Endothelial cell of umbilical vein (primary cell): Measurements from ENCODE around the gene ARHGEF11. TPM values are rescaled to one million over a fixed set of nuclear protein-coding genes. Genes with fewer than 3 reads are reported as not detected.

ENCODE experiments used
- BruUV-seq: library from RNA; stranded (reverse); fragments of 400-500 nt; replicated peaks from 2 replicates; lab custom pipeline; 2021; lab: Mats Ljungman, UMichigan
- CTCF ChIA-PET: fragments of 300-600, 350-600 bp; sonication (Branson Sonifier 250); formaldehyde crosslinking; loops from one replicate; lab custom pipeline; 2021; ENCODE audit warnings: antibody characterized with exemption, inconsistent platforms; lab: Charles Lee
- POLR2A ChIA-PET: fragments of 300-600, 350-600 bp; sonication (Branson Sonifier 250); formaldehyde crosslinking; loops from one replicate; lab custom pipeline; 2021; ENCODE audit warnings: antibody characterized with exemption, inconsistent platforms; lab: Charles Lee
- DNase-seq: peaks from one replicate; pipeline ENCODE4 v3.0.0-alpha.2; 2011; ENCODE audit warnings: low read depth, low spot score
- FAIRE-seq: peaks from 2 replicates; lab custom pipeline; 2011; peaks lifted over from hg19 to GRCh38; lab: Jason Lieb, UNC
- H2AFZ ChIP-seq: 2 replicates; pipeline ENCODE4 v1.6.0; 2012; ENCODE audit warnings: low read depth, low read length, control low read depth, inconsistent platforms
- H3K27ac ChIP-seq: 2 replicates; pipeline ENCODE4 v1.5.1; 2011; ENCODE audit warnings: low read depth, mild to moderate bottlenecking, control low read depth, low read length, moderate library complexity; ENCODE audit not compliant: insufficient read depth
- H3K27me3 ChIP-seq, 2 experiments: 2 replicates each; pipeline versions ENCODE4 v1.6.0 to v1.6.1; 2011; ENCODE audit warnings: low read length in 2 of 2, mixed read lengths in 1 of 2; ENCODE audit not compliant: control insufficient read depth in 2 of 2, insufficient read depth in 2 of 2
- H3K36me3 ChIP-seq, 2 experiments: 2 replicates in 1 of 2; 3 replicates in 1 of 2; pipeline ENCODE4 v1.5.1; 2011; ENCODE audit warnings: low read length in 2 of 2, mild to moderate bottlenecking in 1 of 2, moderate library complexity in 1 of 2; ENCODE audit not compliant: control insufficient read depth in 2 of 2, insufficient read depth in 2 of 2; ENCODE audit errors: extremely low read depth in 1 of 2
- H3K4me1 ChIP-seq: 3 replicates; pipeline ENCODE4 v1.5.1; 2011; ENCODE audit warnings: mild to moderate bottlenecking, low read length; ENCODE audit not compliant: control insufficient read depth, insufficient read depth; ENCODE audit errors: extremely low read depth
- H3K4me2 ChIP-seq: 2 replicates; pipeline ENCODE4 v1.6.1; 2011; ENCODE audit warnings: low read length, control low read depth, mixed read lengths; ENCODE audit not compliant: insufficient read depth
- H3K4me3 ChIP-seq, 3 experiments: fragments of 200-600 bp in 1 of 3; sonication (generic), shearing (Covaris generic) in 1 of 3; replicated peaks in 1 of 3; 2 replicates each; pipeline ENCODE4 v1.5.1; 2011 to 2016; ENCODE audit warnings: control low read depth in 3 of 3, low read length in 3 of 3, mild to moderate bottlenecking in 2 of 3, inconsistent platforms in 1 of 3, low read depth in 1 of 3, moderate library complexity in 1 of 3; ENCODE audit not compliant: insufficient read depth in 1 of 3
- H3K79me2 ChIP-seq: 2 replicates; pipeline ENCODE4 v1.6.0; 2012; ENCODE audit warnings: low read length, inconsistent platforms; ENCODE audit not compliant: control insufficient read depth, insufficient read depth
- H3K9ac ChIP-seq: replicated peaks from 2 replicates; pipeline ENCODE3; 2011; ENCODE audit warnings: low read length, control low read depth; ENCODE audit not compliant: insufficient read depth; ENCODE audit errors: extremely low read depth
- H3K9me1 ChIP-seq: replicated peaks from 3 replicates; pipeline ENCODE4 v1.6.0; 2011; ENCODE audit warnings: mild to moderate bottlenecking, low read length; ENCODE audit not compliant: control insufficient read depth, insufficient read depth; ENCODE audit errors: extremely low read depth
- H3K9me3 ChIP-seq: replicated peaks from 2 replicates; pipeline ENCODE4 v1.5.1; 2012; ENCODE audit warnings: low read length, inconsistent platforms; ENCODE audit not compliant: control insufficient read depth, insufficient read depth
- H4K20me1 ChIP-seq: replicated peaks from 2 replicates; pipeline ENCODE3; 2011; ENCODE audit warnings: mild to moderate bottlenecking, low read length; ENCODE audit not compliant: control insufficient read depth, insufficient read depth; ENCODE audit errors: extremely low read depth
- FOS ChIP-seq: IDR thresholded peaks from 2 replicates; pipeline ENCODE4 v1.6.1; 2011; ENCODE audit warnings: mild to moderate bottlenecking, low read length, moderate library complexity, borderline replicate concordance; ENCODE audit not compliant: insufficient read depth
- GATA2 ChIP-seq: IDR thresholded peaks from 2 replicates; pipeline ENCODE4 v1.7.0; 2011; ENCODE audit warnings: low read depth, mild to moderate bottlenecking, moderate library complexity, mixed read lengths, low read length; ENCODE audit not compliant: insufficient read length, insufficient read depth
- JUN ChIP-seq: IDR thresholded peaks from 2 replicates; pipeline ENCODE4 v1.6.1; 2011; ENCODE audit warnings: borderline replicate concordance, low read depth; ENCODE audit not compliant: insufficient read length, insufficient read depth
- MYC ChIP-seq: IDR thresholded peaks from one replicate; pipeline ENCODE4 v1.6.1; 2011; ENCODE audit warnings: mild to moderate bottlenecking, low read depth, low read length
- POLR2A ChIP-seq: IDR thresholded peaks from 2 replicates; pipeline ENCODE4 v1.6.1; 2012; ENCODE audit warnings: low read depth, mild to moderate bottlenecking, control low read depth, low read length
- dilution Hi-C: fragments of 300-500 bp; cut with MboI; formaldehyde crosslinking; loops from one replicate; pipeline ENCODE4 v1.15.0; 2019; ENCODE audit warnings: low sequenced_read_pairs; ENCODE audit not compliant: extremely low pct_ligation_motif_present
- intact Hi-C: fragments of 100-400 bp; cut with micrococcal nuclease; formaldehyde crosslinking; loops from one replicate; pipeline ENCODE4 v1.10.0; 2022
- polyA plus RNA-seq, 4 experiments: library from polyadenylated mRNA; depleted of rRNA in 3 of 4; stranded (reverse) in 3 of 4; unstranded in 1 of 4; fragments of >200 nt; gene quantifications; 2 replicates each; pipeline versions ENCODE4 v1.2.1 to v1.2.3, GENCODE V29; 2011 to 2012; ENCODE audit warnings: missing spikeins in 1 of 4
- total RNA-seq: library from RNA; stranded (reverse); gene quantifications from 2 replicates; pipeline ENCODE4 v1.2.3, GENCODE V29; 2021
- TF ChIP-seq, protein P1 (sequence below): IDR thresholded peaks from 2 replicates; pipeline ENCODE4 v1.6.1; 2011; ENCODE audit not compliant: insufficient read depth, insufficient read length

ARHGEF11 gene
- total and polyA plus RNA-seq, 2 donors (not counting 3 experiments of a cell fraction or from before 2014, with no cell fraction given), result 18.2 to 28.0 TPM

DNA sequence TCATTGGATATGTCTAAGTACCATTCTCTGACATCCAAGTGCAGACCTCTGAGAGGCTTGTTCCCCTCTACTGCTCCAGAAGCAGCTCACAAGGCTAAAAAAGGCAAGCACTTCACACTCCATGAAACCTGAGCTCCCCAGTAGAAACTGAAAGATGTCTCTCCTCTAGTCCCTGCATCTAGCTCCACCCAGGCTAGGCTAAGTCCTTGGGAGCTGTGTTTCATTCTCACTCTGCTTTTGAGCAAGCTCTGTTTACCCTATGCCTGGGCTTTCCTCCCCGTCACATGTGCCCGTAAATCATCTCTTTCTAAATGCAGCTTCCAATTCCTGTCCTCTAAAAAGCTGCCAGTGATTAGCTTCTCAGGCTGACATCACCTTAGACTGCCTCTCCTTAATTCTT lies 86.1 kb downstream of the ARHGEF11 start:
- dilution Hi-C loops (no loop called here), intact Hi-C loops (no loop called here)
- CTCF ChIA-PET, result interaction anchor here (1.6 to 2.4 kb wide), 4 partner anchors 11 to 131 kb away, joined by 4 to 22 read pairs (median 8); no protein-coding TSS in a partner anchor

GRCh38 chr1:156958247-156958714 lies 87.3 kb downstream of the ARHGEF11 start:
- Histone ChIP-seq H3K36me3 (peaks cover 12 to 33% of the 10 kb centered on the region in 2 experiments), H3K9me1 (no peaks in the 10 kb centered on the region), H3K27me3 (no peaks in the 10 kb centered on the region), H2AFZ (no peak overlapping the region), H3K4me2 (no peak overlapping the region), H3K9ac (no peak overlapping the region), H3K4me1 (peaks cover 6% of the 10 kb centered on the region), H3K4me3 (no peak overlapping the region), H3K27ac (no peak overlapping the region), H3K9me3 (no peaks in the 10 kb centered on the region), H4K20me1 (no peaks in the 10 kb centered on the region), H3K79me2 (no peaks in the 10 kb centered on the region)
- no peak for FAIRE-seq
- intact Hi-C loops (no loop called here), dilution Hi-C loops (no loop called here)
- ChIA-PET CTCF (interaction anchor here (1.0 to 2.4 kb wide), 4 partner anchors 10 to 116 kb away, joined by 3 to 22 read pairs (median 4); no protein-coding TSS in a partner anchor), POLR2A (no interaction called here)
- DNase-seq, result no peak
- TF ChIP-seq GATA2, result peak; percentile 78
- TF ChIP-seq JUN, result no peak
- no TSS peak for BruUV-seq

More for the DNA sequence above, 86.1 kb downstream of the ARHGEF11 start:
- Histone ChIP-seq H3K4me1 (peaks cover 6% of the 10 kb centered on the region), H3K9me1 (no peaks in the 10 kb centered on the region), H3K9ac (no peak overlapping the region), H3K27me3 (no peaks in the 10 kb centered on the region), H4K20me1 (no peaks in the 10 kb centered on the region), H3K27ac (no peak overlapping the region), H3K36me3 (peaks cover 12 to 33% of the 10 kb centered on the region in 2 experiments), H2AFZ (no peak overlapping the region), H3K4me3 (no peak overlapping the region), H3K79me2 (no peaks in the 10 kb centered on the region), H3K4me2 (no peak overlapping the region), H3K9me3 (no peaks in the 10 kb centered on the region)
- no TSS peak for BruUV-seq
- no peak for FAIRE-seq
- TF ChIP-seq, protein P1, sequence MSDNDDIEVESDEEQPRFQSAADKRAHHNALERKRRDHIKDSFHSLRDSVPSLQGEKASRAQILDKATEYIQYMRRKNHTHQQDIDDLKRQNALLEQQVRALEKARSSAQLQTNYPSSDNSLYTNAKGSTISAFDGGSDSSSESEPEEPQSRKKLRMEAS, result no peak
- TF ChIP-seq MYC (no peak), FOS (no peak), POLR2A (no peak)
- POLR2A ChIA-PET, result no interaction called here
- DNase-seq, result peak; percentile 35
